DOHH2 (cell line): ENCODE data around the gene THSD7A.

Experiments used
- EZH2phosphoT487 ChIP-seq: fragments of 200-600 bp; sonication (generic); IDR thresholded peaks from 2 replicates; pipeline ENCODE4 v1.6.1; 2017; ENCODE audit warnings: borderline replicate concordance, mild to moderate bottlenecking, antibody characterized with exemption, low read length, moderate library complexity, mixed read lengths
- TF ChIP-seq, protein P1 (sequence below): fragments of 200-600 bp; sonication (generic); IDR thresholded peaks from one replicate; pipeline ENCODE4 v1.5.1; 2014; ENCODE audit warnings: antibody characterized with exemption, mild to moderate bottlenecking, low read depth, low read length; ENCODE audit not compliant: poor library complexity, severe bottlenecking

DNA sequence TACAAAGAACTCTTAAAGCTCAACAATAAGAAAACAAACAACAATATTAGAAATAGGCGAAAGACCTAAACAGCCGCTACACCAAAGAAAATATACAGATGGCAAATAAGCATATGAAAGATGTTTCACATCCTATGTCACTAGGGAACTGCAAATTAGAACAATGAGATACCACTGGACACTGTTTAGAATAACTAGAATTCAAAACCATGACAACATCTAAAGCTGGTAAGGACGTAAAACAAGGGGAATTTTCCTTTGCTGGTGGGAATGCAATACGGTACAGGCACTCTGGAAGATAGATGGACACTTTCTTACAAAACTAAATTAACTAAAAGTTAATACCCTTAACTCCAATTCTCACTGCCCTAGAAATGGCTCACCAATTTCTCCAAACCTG, 44.5 kb downstream of the THSD7A start:
- TF ChIP-seq, protein P1, sequence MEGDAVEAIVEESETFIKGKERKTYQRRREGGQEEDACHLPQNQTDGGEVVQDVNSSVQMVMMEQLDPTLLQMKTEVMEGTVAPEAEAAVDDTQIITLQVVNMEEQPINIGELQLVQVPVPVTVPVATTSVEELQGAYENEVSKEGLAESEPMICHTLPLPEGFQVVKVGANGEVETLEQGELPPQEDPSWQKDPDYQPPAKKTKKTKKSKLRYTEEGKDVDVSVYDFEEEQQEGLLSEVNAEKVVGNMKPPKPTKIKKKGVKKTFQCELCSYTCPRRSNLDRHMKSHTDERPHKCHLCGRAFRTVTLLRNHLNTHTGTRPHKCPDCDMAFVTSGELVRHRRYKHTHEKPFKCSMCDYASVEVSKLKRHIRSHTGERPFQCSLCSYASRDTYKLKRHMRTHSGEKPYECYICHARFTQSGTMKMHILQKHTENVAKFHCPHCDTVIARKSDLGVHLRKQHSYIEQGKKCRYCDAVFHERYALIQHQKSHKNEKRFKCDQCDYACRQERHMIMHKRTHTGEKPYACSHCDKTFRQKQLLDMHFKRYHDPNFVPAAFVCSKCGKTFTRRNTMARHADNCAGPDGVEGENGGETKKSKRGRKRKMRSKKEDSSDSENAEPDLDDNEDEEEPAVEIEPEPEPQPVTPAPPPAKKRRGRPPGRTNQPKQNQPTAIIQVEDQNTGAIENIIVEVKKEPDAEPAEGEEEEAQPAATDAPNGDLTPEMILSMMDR, result no peak
- no peak for TF ChIP-seq EZH2phosphoT487
